ENCODE data around the gene CTIF.

CTIF gene

GRCh38 chr18:48575658-48576456 is 37.0 kb downstream of the CTIF start:
- H3K79me2 ChIP-seq (ENCODE audit: low read length) = no peaks in the 10 kb centered on the region
- peaks cover 17% of the 10 kb centered on the region; the same call in 1 of the 2 replicates for H4K20me1 ChIP-seq (ENCODE audit: insufficient read depth, low read length)

GRCh38 chr18:48576457-48576771 is 37.6 kb downstream of the CTIF start:
- TF ChIP-seq EZH2phosphoT487 (IDR thresholded peaks at IDR 0.05; ENCODE audit: low read depth) = no peak
- no peak for TF ChIP-seq CTCF (IDR thresholded peaks at IDR 0.05; ENCODE audit: low read depth, low read length)
- H3K27ac ChIP-seq (ENCODE audit: low read length) = no peak overlapping the region

More at GRCh38 chr18:48575658-48576456, 37.0 kb downstream of the CTIF start:
- Histone ChIP-seq H3K4me3 (ENCODE audit: low read length) (no peak overlapping the region), H2AFZ (ENCODE audit: low read depth, low read length) (no peak overlapping the region), H3K36me3 (replicated peaks; ENCODE audit: low read depth, low read length) (peaks cover 3% of the 10 kb centered on the region), H3K4me2 (ENCODE audit: low read length) (no peak overlapping the region), H3K9ac (ENCODE audit: low read length) (no peak overlapping the region), H3K4me1 (ENCODE audit: low read length) (no peaks in the 10 kb centered on the region), H3K27me3 (ENCODE audit: low read depth, low read length) (no peaks in the 10 kb centered on the region), H3K9me3 (ENCODE audit: insufficient read depth, low read length) (no peaks in the 10 kb centered on the region), H3K27ac (ENCODE audit: low read length) (no peak overlapping the region)
- TF ChIP-seq CTCF (IDR thresholded peaks at IDR 0.05; ENCODE audit: low read depth, low read length) (no peak), EZH2phosphoT487 (IDR thresholded peaks at IDR 0.05; ENCODE audit: low read depth) (no peak)

DNA sequence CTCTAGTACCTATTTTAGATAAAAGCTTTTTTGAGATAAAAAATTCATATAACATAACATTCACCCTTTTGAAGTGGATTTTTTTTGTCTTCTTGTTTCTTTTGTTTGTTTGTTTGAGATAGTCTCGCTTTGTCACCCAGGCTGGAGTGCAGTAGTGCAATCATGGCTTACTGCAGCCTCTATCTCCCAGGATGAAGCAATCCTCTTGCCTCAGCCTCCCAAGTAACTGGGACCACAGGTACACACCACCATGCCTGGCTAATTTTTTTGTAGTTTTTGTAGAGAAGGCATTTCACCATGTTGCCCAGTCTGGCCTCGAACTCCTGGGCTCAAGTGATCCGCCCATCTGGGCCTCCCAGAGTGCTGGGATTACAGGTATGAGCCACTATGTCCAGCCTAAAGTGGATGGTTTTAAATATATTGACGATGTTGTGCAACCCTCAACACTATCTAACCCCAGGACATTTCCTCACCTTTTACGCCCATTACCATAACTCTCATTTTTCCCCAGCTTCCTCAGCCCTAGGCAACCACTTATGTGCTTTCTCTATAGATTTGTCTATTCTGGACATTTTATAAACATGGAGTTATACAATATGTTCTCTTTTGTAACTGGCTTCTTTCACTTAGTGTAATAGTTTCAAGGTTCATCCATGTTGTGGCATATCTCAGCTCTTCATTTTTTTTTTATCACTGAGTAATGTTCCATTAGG is 38.8 kb downstream of the CTIF start:
- Histone ChIP-seq H3K9me3 (ENCODE audit: insufficient read depth, low read length) (no peaks in the 10 kb centered on the region), H3K4me2 (ENCODE audit: low read length) (no peak overlapping the region), H4K20me1 (ENCODE audit: insufficient read depth, low read length) (peaks cover 29% of the 10 kb centered on the region), H3K9ac (ENCODE audit: low read length) (no peak overlapping the region), H3K79me2 (ENCODE audit: low read length) (no peaks in the 10 kb centered on the region), H3K27ac (ENCODE audit: low read length) (no peak overlapping the region), H3K4me1 (ENCODE audit: low read length) (no peaks in the 10 kb centered on the region), H3K36me3 (replicated peaks; ENCODE audit: low read depth, low read length) (peaks cover 3% of the 10 kb centered on the region), H3K4me3 (ENCODE audit: low read length) (no peak overlapping the region), H3K27me3 (ENCODE audit: low read depth, low read length) (no peaks in the 10 kb centered on the region), H2AFZ (ENCODE audit: low read depth, low read length) (no peak overlapping the region)
- TF ChIP-seq CTCF (IDR thresholded peaks at IDR 0.05; ENCODE audit: low read depth, low read length) (no peak), EZH2phosphoT487 (IDR thresholded peaks at IDR 0.05; ENCODE audit: low read depth) (no peak)

More at GRCh38 chr18:48576457-48576771, 37.6 kb downstream of the CTIF start:
- H3K9ac ChIP-seq (ENCODE audit: low read length) = no peak overlapping the region
- no peaks in the 10 kb centered on the region for H3K4me1 ChIP-seq (ENCODE audit: low read length)
- no peak overlapping the region for H2AFZ ChIP-seq (ENCODE audit: low read depth, low read length)
- H3K4me3 ChIP-seq (ENCODE audit: low read length) = no peak overlapping the region
- H3K9me3 ChIP-seq (ENCODE audit: insufficient read depth, low read length) = no peaks in the 10 kb centered on the region
- peaks cover 3% of the 10 kb centered on the region for H3K36me3 ChIP-seq (replicated peaks; ENCODE audit: low read depth, low read length)
- peaks cover 21% of the 10 kb centered on the region; the same call in 1 of the 2 replicates for H4K20me1 ChIP-seq (ENCODE audit: insufficient read depth, low read length)
- H3K4me2 ChIP-seq (ENCODE audit: low read length) = no peak overlapping the region
- H3K27me3 ChIP-seq (ENCODE audit: low read depth, low read length) = no peaks in the 10 kb centered on the region
- no peaks in the 10 kb centered on the region for H3K79me2 ChIP-seq (ENCODE audit: low read length)

- TF ChIP-seq CTCF (IDR thresholded peaks at IDR 0.05; ENCODE audit: low read depth, low read length) = no peak
- TF ChIP-seq EZH2phosphoT487 (IDR thresholded peaks at IDR 0.05; ENCODE audit: low read depth) = no peak
- no peak overlapping the region for H3K9ac ChIP-seq (ENCODE audit: low read length)
- no peaks in the 10 kb centered on the region for H3K4me1 ChIP-seq (ENCODE audit: low read length)
- H3K27me3 ChIP-seq (ENCODE audit: low read depth, low read length) = no peaks in the 10 kb centered on the region
- peaks cover 3% of the 10 kb centered on the region for H3K36me3 ChIP-seq (replicated peaks; ENCODE audit: low read depth, low read length)
- no peaks in the 10 kb centered on the region for H3K79me2 ChIP-seq (ENCODE audit: low read length)
- no peak overlapping the region for H3K4me2 ChIP-seq (ENCODE audit: low read length)
- no peak overlapping the region for H3K4me3 ChIP-seq (ENCODE audit: low read length)
- H3K27ac ChIP-seq (ENCODE audit: low read length) = no peak overlapping the region
- no peak overlapping the region for H2AFZ ChIP-seq (ENCODE audit: low read depth, low read length)
- no peaks in the 10 kb centered on the region for H3K9me3 ChIP-seq (ENCODE audit: insufficient read depth, low read length)
- peaks cover 35% of the 10 kb centered on the region for H4K20me1 ChIP-seq (ENCODE audit: insufficient read depth, low read length)
Observed at GRCh38 chr18:48578289-48578688, 39.5 kb downstream of the CTIF start.
